HCT116 (cell line): ENCODE measurements around the gene AQP5. TPM values are rescaled to one million over a fixed set of nuclear protein-coding genes. Genes with fewer than 3 reads are reported as not detected.

ENCODE experiments used
- ATAC-seq: fragments of 200-7000 bp; cut with Tn5 transposase; 2 replicates; pipeline ENCODE4 v1.9.1; 2020; ENCODE audit warnings: mild to moderate bottlenecking, moderate library complexity
- BruUV-seq: library from RNA; stranded (reverse); fragments of 400-500 nt; replicated peaks from 2 replicates; lab custom pipeline; 2021; lab: Mats Ljungman, UMichigan
- CTCF ChIA-PET: fragments of 300-600 bp; sonication (Branson Sonifier 250); formaldehyde crosslinking; loops from one replicate; lab custom pipeline; 2021; ENCODE audit warnings: antibody characterized with exemption; lab: Charles Lee
- POLR2A ChIA-PET: fragments of 300-600, 350-600 bp; sonication (Branson Sonifier 250); formaldehyde crosslinking; loops from one replicate; lab custom pipeline; 2021; ENCODE audit warnings: antibody characterized with exemption; lab: Charles Lee
- RAD21 ChIA-PET, 2 experiments: fragments of 300-600 bp; sonication (Branson Sonifier 250); formaldehyde crosslinking; loops; one replicate each; lab custom pipeline; 2023; ENCODE audit warnings: low total read pairs in 2 of 2; ENCODE audit not compliant: uncharacterized antibody in 2 of 2, unreplicated experiment in 2 of 2, low non-redundant PET in 1 of 2; lab: Charles Lee
- DNase-seq: peaks from one replicate; pipeline ENCODE4 v3.0.0-alpha.2; 2010; ENCODE audit warnings: low read depth, low spot score
- H2AFZ ChIP-seq: fragments of 200-600 bp; shearing (Covaris generic), sonication (generic); 2 replicates; pipeline ENCODE4 v1.6.1; 2017; ENCODE audit warnings: low read depth, mixed run types, mixed read lengths, antibody characterized with exemption, low read length; ENCODE audit not compliant: poor library complexity, severe bottlenecking
- H3K27ac ChIP-seq: 2 replicates; pipeline ENCODE4 v1.5.1; 2012; ENCODE audit warnings: low read depth, low read length
- H3K27me3 ChIP-seq: fragments of 200-600 bp; sonication (generic); 2 replicates; pipeline ENCODE4 v1.6.1; 2016; ENCODE audit warnings: mixed run types, low read length, mixed read lengths; ENCODE audit not compliant: insufficient read depth
- H3K36me3 ChIP-seq, 2 experiments: fragments of 200-500 bp in 1 of 2; fragments of 200-600 bp in 1 of 2; sonication (Bioruptor generic) in 1 of 2; sonication (generic) in 1 of 2; 2 replicates each; pipeline versions ENCODE4 v1.5.1 to v1.6.1; 2014 to 2016; ENCODE audit warnings: low read length in 2 of 2, inconsistent platforms in 1 of 2, mixed read lengths in 1 of 2, mixed run types in 1 of 2; ENCODE audit not compliant: insufficient read depth in 2 of 2, control insufficient read depth in 1 of 2
- H3K4me1 ChIP-seq, 2 experiments: fragments of 200-600 bp in 1 of 2; sonication (generic) in 1 of 2; 2 replicates each; pipeline versions ENCODE4 v1.5.1 to v1.6.1; 2012 to 2017; ENCODE audit warnings: low read length in 2 of 2, inconsistent platforms in 1 of 2, mild to moderate bottlenecking in 1 of 2, mixed read lengths in 1 of 2, mixed run types in 1 of 2, moderate library complexity in 1 of 2; ENCODE audit not compliant: insufficient read depth in 2 of 2, control insufficient read depth in 1 of 2
- H3K4me2 ChIP-seq: fragments of 200-600 bp; sonication (generic); 2 replicates; pipeline ENCODE4 v1.6.1; 2017; ENCODE audit warnings: mixed run types, low read length, mixed read lengths
- H3K4me3 ChIP-seq, 2 experiments: fragments of 200-600 bp in 1 of 2; sonication (generic) in 1 of 2; replicated peaks in 1 of 2; 2 replicates each; pipeline ENCODE4 v1.5.1; 2011 to 2016; ENCODE audit warnings: low read length in 2 of 2, control low read depth in 1 of 2, low read depth in 1 of 2, mild to moderate bottlenecking in 1 of 2, mixed read lengths in 1 of 2, mixed run types in 1 of 2
- H3K79me2 ChIP-seq: fragments of 200-600 bp; sonication (generic); 2 replicates; pipeline ENCODE4 v1.6.1; 2017; ENCODE audit warnings: mild to moderate bottlenecking, mixed run types, low read length, moderate library complexity, mixed read lengths; ENCODE audit not compliant: insufficient read depth
- H3K9ac ChIP-seq: fragments of 200-600 bp; sonication (generic); 2 replicates; pipeline ENCODE4 v1.6.1; 2016; ENCODE audit warnings: low read length, mixed read lengths
- H3K9me2 ChIP-seq: fragments of 200-600 bp; sonication (generic), shearing (Covaris generic); 2 replicates; pipeline ENCODE4 v1.6.1; 2017; ENCODE audit warnings: mixed run types, mild to moderate bottlenecking, moderate library complexity; ENCODE audit not compliant: insufficient read depth
- H3K9me3 ChIP-seq, 2 experiments: fragments of 200-500 bp in 1 of 2; fragments of 200-600 bp in 1 of 2; sonication (Bioruptor generic) in 1 of 2; sonication (generic) in 1 of 2; 2 replicates each; pipeline ENCODE4 v1.6.1; 2014 to 2017; ENCODE audit warnings: low read length in 2 of 2, mixed read lengths in 2 of 2, inconsistent platforms in 1 of 2, low read depth in 1 of 2, mild to moderate bottlenecking in 1 of 2, mixed run types in 1 of 2, moderate library complexity in 1 of 2; ENCODE audit not compliant: control insufficient read depth in 1 of 2, insufficient read depth in 1 of 2
- H4K20me1 ChIP-seq: fragments of 200-600 bp; sonication (generic), shearing (Covaris generic); 2 replicates; pipeline ENCODE4 v1.6.1; 2017; ENCODE audit warnings: mixed run types, mild to moderate bottlenecking, moderate library complexity; ENCODE audit not compliant: insufficient read depth
- CTCF ChIP-seq, 3 experiments: fragments of 200-600 bp in 1 of 3; sonication (generic) in 1 of 3; IDR thresholded peaks in 2 of 3; conservative IDR thresholded peaks in 1 of 3; 2 replicates each; pipeline ENCODE4 v1.5.1; 2012 to 2017; ENCODE audit warnings: low read depth in 2 of 3, low read length in 2 of 3, antibody characterized with exemption in 1 of 3, borderline replicate concordance in 1 of 3, control low read depth in 1 of 3, mild to moderate bottlenecking in 1 of 3, mixed read lengths in 1 of 3, mixed run types in 1 of 3, moderate library complexity in 1 of 3; ENCODE audit not compliant: insufficient read depth in 1 of 3
- ELF1 ChIP-seq: IDR thresholded peaks from 2 replicates; pipeline ENCODE4 v1.6.1; 2012; ENCODE audit warnings: low read depth, borderline replicate concordance
- POLR2AphosphoS5 ChIP-seq: IDR thresholded peaks from 2 replicates; pipeline ENCODE4 v1.6.1; 2011; ENCODE audit warnings: mild to moderate bottlenecking, low read depth, low read length, moderate library complexity
- SP1 ChIP-seq: IDR thresholded peaks from 2 replicates; pipeline ENCODE4 v1.6.1; 2012; ENCODE audit warnings: low read depth
- SRF ChIP-seq: IDR thresholded peaks from 2 replicates; pipeline ENCODE4 v1.6.1; 2012; ENCODE audit warnings: low read depth
- TCF7L2 ChIP-seq: IDR thresholded peaks from 2 replicates; pipeline ENCODE4 v1.7.0; 2011; ENCODE audit warnings: borderline replicate concordance, inconsistent platforms; ENCODE audit not compliant: insufficient read depth, insufficient read length; ENCODE audit errors: extremely low read depth
- ZNF274 ChIP-seq: fragments of 200-500 bp; sonication (Bioruptor generic); IDR thresholded peaks from 2 replicates; pipeline ENCODE4 v1.6.1; 2014; ENCODE audit warnings: mild to moderate bottlenecking, low read depth, low read length, inconsistent platforms
- intact Hi-C: fragments of 100-400 bp; cut with micrococcal nuclease; formaldehyde crosslinking; loops from 2 replicates; pipeline ENCODE4 v1.10.0; 2022
- total RNA-seq: library from RNA; stranded (reverse); gene quantifications from one replicate; pipeline ENCODE4 v1.2.1, GENCODE V29; 2021; ENCODE audit not compliant: unreplicated experiment

AQP5 gene
- total RNA-seq, 1 experiment from 2014 or later = not detected

- intact Hi-C loops = no loop called here
- DNase-seq (no peak), ATAC-seq (no peak)
- ChIA-PET CTCF (interaction anchor here (3.6 to 3.7 kb wide), 2 partner anchors 11 kb away, joined by 25 to 32 read pairs; no protein-coding TSS in a partner anchor), RAD21 (no interaction called here), POLR2A (no interaction called here)
- H4K20me1 ChIP-seq = no peaks in the 10 kb centered on the region
- no peaks in the 10 kb centered on the region for H3K79me2 ChIP-seq
- peaks cover 20 to 21% of the 10 kb centered on the region in 2 experiments for H3K4me1 ChIP-seq
- H2AFZ ChIP-seq = no peak overlapping the region
- no peak overlapping the region for H3K4me3 ChIP-seq
- no peaks in the 10 kb centered on the region for H3K27me3 ChIP-seq
- no peaks in the 10 kb centered on the region for H3K9me3 ChIP-seq
- no peak for TF ChIP-seq ZNF274
- no peak for TF ChIP-seq CTCF (IDR thresholded peaks at IDR 0.05 in 2 of 3, conservative IDR thresholded peaks at IDR 0.05 in 1 of 3; ENCODE audit: borderline replicate concordance in 1 of 3, insufficient read depth in 1 of 3, low read depth in 2 of 3, low read length in 2 of 3)
- TF ChIP-seq TCF7L2 = no peak
- no peak for TF ChIP-seq SP1
- no peak for TF ChIP-seq ELF1
- no peak for TF ChIP-seq SRF
- TF ChIP-seq POLR2AphosphoS5 = no peak
- H3K36me3 ChIP-seq = no peaks in the 10 kb centered on the region
- no peaks in the 10 kb centered on the region for H3K9me2 ChIP-seq
- H3K4me2 ChIP-seq = no peak overlapping the region
- BruUV-seq = no TSS peak
- no peak overlapping the region for H3K27ac ChIP-seq
- no peak overlapping the region for H3K9ac ChIP-seq
These were observed 4.8 kb upstream of the AQP5 start for GRCh38 chr12:49956663-49957569.
